Vagina (tissue), 2 donors: Measurements from ENCODE around the gene CYB5R3. TPM values are rescaled to one million over a fixed set of nuclear protein-coding genes. Genes with fewer than 3 reads are reported as not detected.
"Not testable (repeated sequence)": the region's sequence is repeated elsewhere in the genome, so short reads cannot be mapped to it uniquely, and the experiment has no call there.

Source experiments
- DNase-seq, 2 donors: peaks; one replicate each; pipeline ENCODE4 v3.0.0-alpha.2; 2017; ENCODE audit errors: extremely low spot score in 2 of 2
- H3K27ac ChIP-seq: fragments of 200-600 bp; sonication (generic); one replicate; pipeline ENCODE4 v1.5.1; 2019
- H3K27me3 ChIP-seq: fragments of 200-600 bp; sonication (generic); one replicate; pipeline ENCODE4 v1.5.1; 2019
- H3K36me3 ChIP-seq, 2 donors: fragments of 200-600 bp; sonication (generic); one replicate each; pipeline ENCODE4 v1.5.1; 2017 to 2019
- H3K4me1 ChIP-seq: fragments of 200-600 bp; sonication (generic); one replicate; pipeline ENCODE4 v1.5.1; 2019
- H3K4me3 ChIP-seq, 2 donors: fragments of 200-600 bp; sonication (generic); 1 replicate in 1 of 2; 2 replicates in 1 of 2; pipeline ENCODE4 v1.5.1; 2016 to 2019
- H3K9me3 ChIP-seq: fragments of 200-600 bp; sonication (generic); one replicate; pipeline ENCODE4 v1.5.1; 2019
- POLR2A ChIP-seq, 2 donors: fragments of 450-650 bp; IDR thresholded peaks; one replicate each; pipeline ENCODE4 v1.6.1; 2017; ENCODE audit warnings: antibody characterized with exemption in 2 of 2, mild to moderate bottlenecking in 2 of 2, moderate library complexity in 2 of 2
- POLR2AphosphoS5 ChIP-seq, 2 donors: sonication (generic); formaldehyde crosslinking; IDR thresholded peaks; one replicate each; pipeline ENCODE4 v1.9.0; 2017; ENCODE audit warnings: antibody characterized with exemption in 2 of 2, mild to moderate bottlenecking in 2 of 2, low read depth in 1 of 2; ENCODE audit not compliant: insufficient read depth in 1 of 2
- intact Hi-C: fragments of 100-400 bp; cut with DNase I; formaldehyde crosslinking; loops from one replicate; pipeline ENCODE4 v1.15.1; 2023
- small RNA-seq: library from RNA; depleted of rRNA; stranded (forward); fragments of <200 nt; gene quantifications from one replicate; pipeline ENCODE3, GENCODE V24; 2016
- total RNA-seq: library from RNA; depleted of rRNA; stranded (reverse); fragments of >200 nt; gene quantifications from one replicate; pipeline ENCODE4 v1.2.3, GENCODE V29; 2016
- TF ChIP-seq, protein P1 (sequence below), 3 experiments: fragments of 450-650 bp in 2 of 3; fragments of 200-600 bp in 1 of 3; sonication (generic) in 1 of 3; IDR thresholded peaks; one replicate each; pipeline ENCODE4 v1.5.1; 2017 to 2019; ENCODE audit warnings: antibody characterized with exemption in 3 of 3, mild to moderate bottlenecking in 2 of 3, moderate library complexity in 2 of 3

CYB5R3 gene
- total RNA-seq, 1 donor from 2014 or later, result 174 TPM

DNA sequence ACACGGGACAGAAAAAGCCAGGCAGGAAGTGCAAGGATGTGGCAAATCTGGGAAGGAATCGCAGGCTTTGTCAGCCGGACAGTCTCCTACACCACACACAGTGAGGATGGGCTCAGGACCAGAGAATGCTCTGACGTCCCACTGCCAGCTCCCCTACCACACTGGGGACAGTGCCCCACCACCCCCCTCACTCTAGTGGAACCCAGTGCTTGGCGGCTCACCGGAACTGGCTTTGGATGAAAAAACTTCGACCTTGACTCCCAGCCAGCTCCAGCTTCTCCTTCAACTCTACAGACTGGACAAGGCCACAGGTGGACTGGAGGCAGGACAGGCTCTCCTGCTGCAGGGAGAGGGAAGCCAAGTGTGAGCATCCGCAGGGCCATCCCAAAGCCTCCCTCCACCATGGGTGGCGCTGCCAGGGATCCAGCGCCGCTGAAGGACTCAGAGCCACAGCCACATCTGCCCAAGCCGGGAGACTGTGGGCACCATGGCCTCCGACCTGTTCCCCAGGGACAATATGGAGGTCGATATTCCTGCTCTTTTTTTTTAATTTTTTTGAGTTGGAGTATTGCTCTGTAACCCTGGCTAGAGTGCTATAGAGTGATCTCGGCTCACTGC, 71.5 kb downstream of the CYB5R3 start:
- no peak for DNase-seq
- TF ChIP-seq POLR2AphosphoS5 (IDR thresholded peaks at IDR 0.05; ENCODE audit: insufficient read depth in 1 of 2, low read depth in 1 of 2), result no peak
- TF ChIP-seq POLR2A (IDR thresholded peaks at IDR 0.05), result no peak
- TF ChIP-seq, protein P1, sequence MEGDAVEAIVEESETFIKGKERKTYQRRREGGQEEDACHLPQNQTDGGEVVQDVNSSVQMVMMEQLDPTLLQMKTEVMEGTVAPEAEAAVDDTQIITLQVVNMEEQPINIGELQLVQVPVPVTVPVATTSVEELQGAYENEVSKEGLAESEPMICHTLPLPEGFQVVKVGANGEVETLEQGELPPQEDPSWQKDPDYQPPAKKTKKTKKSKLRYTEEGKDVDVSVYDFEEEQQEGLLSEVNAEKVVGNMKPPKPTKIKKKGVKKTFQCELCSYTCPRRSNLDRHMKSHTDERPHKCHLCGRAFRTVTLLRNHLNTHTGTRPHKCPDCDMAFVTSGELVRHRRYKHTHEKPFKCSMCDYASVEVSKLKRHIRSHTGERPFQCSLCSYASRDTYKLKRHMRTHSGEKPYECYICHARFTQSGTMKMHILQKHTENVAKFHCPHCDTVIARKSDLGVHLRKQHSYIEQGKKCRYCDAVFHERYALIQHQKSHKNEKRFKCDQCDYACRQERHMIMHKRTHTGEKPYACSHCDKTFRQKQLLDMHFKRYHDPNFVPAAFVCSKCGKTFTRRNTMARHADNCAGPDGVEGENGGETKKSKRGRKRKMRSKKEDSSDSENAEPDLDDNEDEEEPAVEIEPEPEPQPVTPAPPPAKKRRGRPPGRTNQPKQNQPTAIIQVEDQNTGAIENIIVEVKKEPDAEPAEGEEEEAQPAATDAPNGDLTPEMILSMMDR (IDR thresholded peaks at IDR 0.05), result no peak
- no peaks in the 10 kb centered on the region for H3K27me3 ChIP-seq
- H3K4me1 ChIP-seq, result peaks cover 17% of the 10 kb centered on the region
- H3K4me3 ChIP-seq, result no peak overlapping the region
- intact Hi-C loops, result no loop called here
- no peak overlapping the region for H3K27ac ChIP-seq
- no peaks in the 10 kb centered on the region for H3K9me3 ChIP-seq
- peaks cover 0 to 16% of the 10 kb centered on the region in 2 donors for H3K36me3 ChIP-seq

DNA sequence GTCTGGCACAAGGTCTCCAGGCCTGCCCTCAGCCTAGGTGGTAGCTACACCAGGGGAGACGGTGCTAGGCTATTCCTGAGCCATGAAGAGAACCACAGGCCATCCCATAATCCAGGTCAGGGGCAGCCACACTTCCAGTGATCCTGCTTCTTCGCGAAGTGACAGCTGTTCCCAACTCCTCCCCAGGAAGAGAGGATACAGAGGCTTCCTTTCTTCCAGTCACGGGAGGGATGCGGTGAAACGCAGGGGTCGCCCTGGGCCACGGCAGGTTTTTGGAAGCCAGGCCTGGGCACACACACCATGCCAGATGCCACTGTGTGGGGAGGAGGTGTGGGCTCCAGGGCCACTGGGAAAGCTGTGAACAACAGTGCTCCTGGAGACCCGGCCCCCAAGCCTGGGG, 72.1 kb downstream of the CYB5R3 start:
- DNase-seq, H3K27me3 ChIP-seq, intact Hi-C loops, H3K4me3 ChIP-seq, H3K9me3 ChIP-seq, H3K27ac ChIP-seq: not testable (repeated sequence)
- peaks cover 12% of the 10 kb centered on the region for H3K4me1 ChIP-seq
- H3K36me3 ChIP-seq, result peaks cover 0 to 20% of the 10 kb centered on the region in 2 donors

DNA sequence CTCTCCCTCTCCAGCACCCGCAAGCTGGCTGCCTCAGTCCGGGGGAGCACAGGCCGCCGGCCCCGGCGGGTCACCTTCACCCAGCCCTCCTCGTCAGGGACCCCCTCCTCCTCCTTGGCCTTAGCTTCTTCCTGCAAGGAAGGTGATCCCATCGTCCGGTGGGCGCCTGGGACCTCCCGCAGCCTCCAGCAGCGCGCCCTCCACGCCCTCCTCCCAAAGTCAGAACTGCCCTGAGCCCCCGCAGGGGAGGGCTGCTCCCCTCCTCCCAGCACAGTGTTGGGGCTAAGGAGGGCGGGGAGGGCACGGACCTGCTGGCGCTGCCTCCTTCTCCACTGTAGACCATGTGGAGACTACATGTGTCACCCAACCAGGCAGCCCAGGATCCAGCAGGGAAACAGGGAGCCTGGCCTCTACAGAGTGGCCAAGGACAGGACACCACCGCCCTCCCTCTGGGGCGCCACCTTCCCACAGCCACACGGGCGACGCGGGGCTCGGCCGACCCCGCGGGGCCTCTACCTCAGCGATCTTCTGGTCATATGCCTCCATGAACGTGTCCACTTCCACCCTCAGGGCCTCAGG, 73.1 kb downstream of the CYB5R3 start:
- not testable (repeated sequence) for H3K4me1 ChIP-seq, DNase-seq
- H3K36me3 ChIP-seq, result peaks cover 0 to 20% of the 10 kb centered on the region in 2 donors

DNA sequence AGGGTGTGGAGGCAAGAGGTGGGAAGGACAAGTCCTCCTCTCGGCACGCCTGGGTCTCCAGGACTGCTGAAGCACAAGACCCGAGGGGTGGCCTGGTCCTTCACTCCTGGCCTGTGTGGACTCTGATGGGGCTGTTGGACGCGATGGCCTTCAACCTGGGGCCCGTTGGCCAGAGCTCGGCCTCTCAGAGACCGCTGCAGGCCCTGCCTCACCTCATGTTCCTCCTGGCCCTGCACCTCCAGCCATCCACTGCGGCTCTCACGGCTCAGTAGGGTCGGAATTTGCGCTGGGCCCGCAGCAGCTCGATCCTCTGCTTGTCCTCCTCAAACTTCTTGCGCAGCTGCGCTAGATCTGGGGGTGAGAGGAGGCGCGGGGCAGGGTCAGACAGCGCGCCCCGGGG, 74.7 kb downstream of the CYB5R3 start:
- H3K4me1 ChIP-seq, H3K27ac ChIP-seq, H3K9me3 ChIP-seq, intact Hi-C loops, DNase-seq, H3K4me3 ChIP-seq, H3K27me3 ChIP-seq: not testable (repeated sequence)
- H3K36me3 ChIP-seq, result peaks cover 0 to 20% of the 10 kb centered on the region in 2 donors

More for the DNA sequence above, 73.1 kb downstream of the CYB5R3 start:
- H3K27me3 ChIP-seq, intact Hi-C loops, H3K4me3 ChIP-seq, H3K9me3 ChIP-seq, H3K27ac ChIP-seq: not testable (repeated sequence)

DNA sequence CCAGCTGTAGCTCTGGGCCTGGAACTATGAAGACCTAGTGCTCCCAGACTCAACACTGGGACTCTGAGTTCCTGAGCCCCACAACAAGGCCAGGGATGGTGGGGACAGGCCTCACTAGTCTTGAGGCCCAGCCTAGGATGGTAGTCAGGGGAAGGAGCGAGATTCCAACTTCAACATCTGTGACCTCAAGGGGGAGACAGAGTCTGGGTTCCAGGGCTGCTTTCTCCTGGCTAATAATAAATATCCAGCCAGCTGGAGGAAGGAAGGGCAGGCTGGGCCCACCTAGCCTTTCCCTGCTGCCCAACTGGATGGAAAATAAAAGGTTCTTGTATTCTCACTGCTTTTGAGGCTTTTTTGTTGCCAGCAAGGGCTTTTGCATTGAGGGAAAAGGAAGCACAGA, 75.1 kb downstream of the CYB5R3 start:
- H3K4me1 ChIP-seq, H3K27ac ChIP-seq, H3K27me3 ChIP-seq, H3K4me3 ChIP-seq, DNase-seq, H3K9me3 ChIP-seq, intact Hi-C loops: not testable (repeated sequence)
- peaks cover 0 to 20% of the 10 kb centered on the region in 2 donors for H3K36me3 ChIP-seq

DNA sequence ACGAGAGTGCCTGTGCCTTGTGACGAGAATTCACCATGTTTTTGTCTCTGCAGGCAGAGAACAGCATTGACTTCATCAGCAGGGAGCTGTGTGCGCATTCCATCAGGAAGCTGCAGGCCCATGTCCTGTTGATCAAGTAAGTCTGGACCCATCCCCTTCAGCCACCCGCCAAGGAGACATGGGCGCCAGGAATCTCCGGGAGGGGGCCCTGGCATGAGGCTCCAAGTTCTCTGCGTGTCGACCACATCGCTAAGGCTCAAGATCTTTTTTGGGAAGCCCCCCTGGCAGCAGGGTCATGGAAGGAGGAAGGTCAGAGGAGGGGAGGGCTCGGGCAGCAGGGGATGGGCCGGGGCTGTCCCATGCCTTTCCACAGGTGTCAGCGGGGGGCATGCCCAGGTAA, 78.1 kb downstream of the CYB5R3 start:
- H3K4me3 ChIP-seq, intact Hi-C loops, DNase-seq, H3K27ac ChIP-seq, H3K27me3 ChIP-seq, H3K4me1 ChIP-seq, H3K9me3 ChIP-seq: not testable (repeated sequence)
- H3K36me3 ChIP-seq, result peaks cover 0 to 10% of the 10 kb centered on the region in 2 donors

DNA sequence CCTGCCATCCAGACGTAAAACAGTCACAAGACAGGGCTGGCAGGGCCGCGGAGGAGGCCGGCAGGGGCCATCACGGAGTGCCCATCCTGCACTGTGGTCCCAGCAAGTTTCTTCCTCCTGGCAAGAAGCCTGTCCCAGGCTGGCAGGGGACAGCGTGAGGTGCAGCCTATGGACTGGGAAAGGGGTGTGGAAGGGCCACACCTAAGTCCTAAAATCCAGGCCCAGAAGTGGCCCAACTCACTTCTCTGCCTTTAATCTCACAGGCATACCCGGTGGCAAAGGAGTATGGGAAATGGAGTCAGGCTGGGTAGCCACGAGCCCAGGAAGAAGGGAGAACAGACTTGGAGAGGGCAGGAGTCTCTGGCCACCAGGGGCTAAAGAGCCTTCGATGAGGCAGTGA, 78.6 kb downstream of the CYB5R3 start:
- not testable (repeated sequence) for H3K4me3 ChIP-seq, DNase-seq

DNA sequence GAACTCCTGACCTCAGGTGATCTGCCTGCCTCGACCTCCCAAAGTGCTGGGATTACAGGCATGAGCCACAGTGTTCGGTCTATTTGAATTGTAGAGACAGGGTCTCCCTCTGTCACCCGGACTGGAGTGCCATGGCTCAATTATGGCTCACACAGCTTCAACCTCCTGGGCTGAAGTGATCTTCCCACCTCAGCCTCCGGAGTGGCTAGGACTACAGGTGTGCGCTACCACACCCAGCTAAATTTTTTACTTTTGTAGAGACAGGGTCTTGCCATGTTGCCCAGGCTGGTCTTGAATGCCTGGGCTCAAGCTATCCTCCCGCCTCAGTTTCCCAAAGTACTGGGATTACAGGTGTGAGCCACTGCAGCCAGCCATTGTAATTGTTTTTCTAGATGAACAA, 81.2 kb downstream of the CYB5R3 start:
- H3K4me1 ChIP-seq, H3K27me3 ChIP-seq, H3K4me3 ChIP-seq, H3K9me3 ChIP-seq, DNase-seq, H3K27ac ChIP-seq, intact Hi-C loops, H3K36me3 ChIP-seq: not testable (repeated sequence)

More for the DNA sequence above, 78.6 kb downstream of the CYB5R3 start:
- intact Hi-C loops, H3K27ac ChIP-seq, H3K27me3 ChIP-seq, H3K9me3 ChIP-seq, H3K4me1 ChIP-seq: not testable (repeated sequence)
- peaks cover 0 to 10% of the 10 kb centered on the region in 2 donors for H3K36me3 ChIP-seq

Small RNA genes within 50 kb of the gene (small RNA-seq; reads per million reads assigned to genes)
- gene RNU6-513P, result not detected

Other genes with a start within 250 kb of the CYB5R3 start
- gene NFAM1, start 217.0 kb downstream of the CYB5R3 start, total RNA-seq, result 1.7 TPM
- 20.6 TPM for gene RRP7A, start 129.6 kb downstream of the CYB5R3 start, total RNA-seq
- gene SERHL2, start 95.4 kb downstream of the CYB5R3 start, total RNA-seq, result 4.4 TPM
- 34.9 TPM for gene POLDIP3, start 34.5 kb downstream of the CYB5R3 start, total RNA-seq
- gene ATP5MGL, start 8.8 kb downstream of the CYB5R3 start, total RNA-seq, result not detected
- gene A4GALT, start 71.5 kb upstream of the CYB5R3 start, total RNA-seq, result 35.6 TPM
- gene ARFGAP3, start 207.9 kb upstream of the CYB5R3 start, total RNA-seq, result 28.0 TPM